Suprapubic skin (tissue), 4 donors: Measurements from ENCODE around the gene CCDC78.

Source experiments
- EP300 ChIP-seq: sonication (generic); formaldehyde crosslinking; IDR thresholded peaks from one replicate; pipeline ENCODE4 v1.6.1; 2017; ENCODE audit warnings: antibody characterized with exemption
- POLR2A ChIP-seq, 2 donors: fragments of 450-650 bp; IDR thresholded peaks; one replicate each; pipeline ENCODE4 v1.6.1; 2017; ENCODE audit warnings: antibody characterized with exemption in 2 of 2, mild to moderate bottlenecking in 2 of 2, moderate library complexity in 2 of 2
- POLR2AphosphoS5 ChIP-seq, 3 donors: sonication (generic); formaldehyde crosslinking; IDR thresholded peaks; one replicate each; pipeline ENCODE4 v1.6.1; 2017; ENCODE audit warnings: antibody characterized with exemption in 3 of 3
- TF ChIP-seq, protein P1 (sequence below), 2 donors: fragments of 200-600 bp in 1 of 2; fragments of 450-650 bp in 1 of 2; sonication (generic) in 1 of 2; IDR thresholded peaks; one replicate each; pipeline ENCODE4 v1.5.1; 2016 to 2019; ENCODE audit warnings: antibody characterized with exemption in 2 of 2, mild to moderate bottlenecking in 1 of 2, moderate library complexity in 1 of 2

DNA sequence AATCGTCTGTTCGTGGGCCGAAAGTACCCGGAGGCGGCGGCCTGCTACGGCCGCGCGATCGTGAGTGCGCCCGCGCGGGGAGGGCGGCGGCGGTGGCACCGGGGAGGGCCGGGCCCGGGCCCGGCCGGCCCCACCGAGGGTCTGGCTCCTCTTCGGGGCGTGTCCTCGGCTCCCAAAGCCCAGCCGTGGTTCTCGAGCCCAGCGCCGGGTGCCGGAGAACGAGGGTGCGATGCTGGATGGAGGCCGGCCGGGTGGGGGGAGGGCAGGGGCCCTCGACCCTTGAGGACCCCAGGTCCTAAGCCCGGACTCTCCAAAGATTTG, 45.7 kb downstream of the CCDC78 start:
- TF ChIP-seq, protein P1, sequence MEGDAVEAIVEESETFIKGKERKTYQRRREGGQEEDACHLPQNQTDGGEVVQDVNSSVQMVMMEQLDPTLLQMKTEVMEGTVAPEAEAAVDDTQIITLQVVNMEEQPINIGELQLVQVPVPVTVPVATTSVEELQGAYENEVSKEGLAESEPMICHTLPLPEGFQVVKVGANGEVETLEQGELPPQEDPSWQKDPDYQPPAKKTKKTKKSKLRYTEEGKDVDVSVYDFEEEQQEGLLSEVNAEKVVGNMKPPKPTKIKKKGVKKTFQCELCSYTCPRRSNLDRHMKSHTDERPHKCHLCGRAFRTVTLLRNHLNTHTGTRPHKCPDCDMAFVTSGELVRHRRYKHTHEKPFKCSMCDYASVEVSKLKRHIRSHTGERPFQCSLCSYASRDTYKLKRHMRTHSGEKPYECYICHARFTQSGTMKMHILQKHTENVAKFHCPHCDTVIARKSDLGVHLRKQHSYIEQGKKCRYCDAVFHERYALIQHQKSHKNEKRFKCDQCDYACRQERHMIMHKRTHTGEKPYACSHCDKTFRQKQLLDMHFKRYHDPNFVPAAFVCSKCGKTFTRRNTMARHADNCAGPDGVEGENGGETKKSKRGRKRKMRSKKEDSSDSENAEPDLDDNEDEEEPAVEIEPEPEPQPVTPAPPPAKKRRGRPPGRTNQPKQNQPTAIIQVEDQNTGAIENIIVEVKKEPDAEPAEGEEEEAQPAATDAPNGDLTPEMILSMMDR (IDR thresholded peaks at IDR 0.05) = no peak
- no peak for TF ChIP-seq POLR2A (IDR thresholded peaks at IDR 0.05)
- TF ChIP-seq POLR2AphosphoS5 (IDR thresholded peaks at IDR 0.05) = no peak
- TF ChIP-seq EP300 = no peak
